Duodenal mucosa (tissue), 2 donors: ENCODE measurements around the gene MTARC2.

Source experiments
- H3K27ac ChIP-seq: one replicate; pipeline ENCODE4 v1.7.0; 2013; ENCODE audit warnings: low read depth, low read length
- H3K27me3 ChIP-seq, 2 donors: one replicate each; pipeline ENCODE4 v1.7.0; 2013; ENCODE audit warnings: low read length in 2 of 2, control low read depth in 1 of 2; ENCODE audit not compliant: insufficient read depth in 2 of 2, control insufficient read depth in 1 of 2
- H3K36me3 ChIP-seq, 2 donors: one replicate each; pipeline ENCODE4 v1.7.0; 2013; ENCODE audit warnings: low read length in 2 of 2, control low read depth in 1 of 2; ENCODE audit not compliant: insufficient read depth in 2 of 2, control insufficient read depth in 1 of 2
- H3K4me1 ChIP-seq, 2 donors: one replicate each; pipeline ENCODE4 v1.7.0; 2013; ENCODE audit warnings: low read length in 2 of 2, control low read depth in 1 of 2; ENCODE audit not compliant: insufficient read depth in 2 of 2, control insufficient read depth in 1 of 2
- H3K4me3 ChIP-seq, 2 donors: one replicate each; pipeline ENCODE4 v1.7.0; 2013; ENCODE audit warnings: low read length in 2 of 2, low read depth in 1 of 2
- H3K9ac ChIP-seq, 2 donors: one replicate each; pipeline ENCODE4 v1.7.0; 2013; ENCODE audit warnings: low read length in 2 of 2, low read depth in 1 of 2
- H3K9me3 ChIP-seq, 2 donors: one replicate each; pipeline ENCODE4 v1.7.0; 2013; ENCODE audit warnings: low read length in 2 of 2, control low read depth in 1 of 2; ENCODE audit not compliant: control insufficient read depth in 1 of 2

MTARC2 gene

DNA sequence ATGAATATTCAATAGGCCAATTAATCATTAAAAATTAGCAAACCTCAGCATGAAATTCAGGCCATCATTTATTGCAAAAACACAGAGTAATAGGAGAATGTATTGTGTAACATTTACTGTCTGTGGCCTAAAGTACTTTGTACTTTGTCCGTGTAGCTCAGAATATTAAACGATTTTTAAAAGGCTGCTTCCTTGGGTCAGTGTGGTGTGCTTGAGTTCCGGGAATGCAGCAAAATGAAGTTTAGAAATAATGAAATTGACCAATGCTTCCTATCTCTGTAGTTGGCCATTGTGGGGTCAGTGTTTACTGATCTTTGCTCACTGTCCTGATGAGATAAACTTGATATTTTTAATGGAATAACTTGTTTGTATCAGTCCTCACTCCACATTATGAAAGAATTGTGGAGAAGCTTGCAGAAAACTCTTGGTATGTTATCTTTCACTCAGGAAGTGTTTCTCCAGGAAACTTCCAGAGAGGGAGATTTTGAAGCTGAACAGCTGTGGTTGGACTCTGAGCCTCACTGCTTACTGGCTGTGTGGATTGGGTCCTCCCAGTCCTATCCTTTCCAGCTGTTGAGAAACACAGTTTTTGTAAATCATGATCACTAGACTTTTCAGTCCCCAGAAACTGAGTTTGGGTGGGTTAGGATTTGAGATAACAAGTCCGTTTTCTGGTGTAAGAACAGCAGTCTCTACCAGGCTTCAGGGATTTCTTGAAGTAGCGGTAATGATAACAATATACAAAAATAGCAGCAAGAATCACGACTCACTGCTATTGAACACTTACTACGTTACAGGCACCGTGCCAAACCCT, 19.4 kb downstream of the MTARC2 start:
- H3K4me3 ChIP-seq = no peak overlapping the region
- H3K36me3 ChIP-seq = peaks cover 20 to 30% of the 10 kb centered on the region in 2 donors
- H3K9me3 ChIP-seq = no peaks in the 10 kb centered on the region
- H3K4me1 ChIP-seq = peaks cover 32 to 49% of the 10 kb centered on the region in 2 donors
- no peaks in the 10 kb centered on the region for H3K27me3 ChIP-seq
- H3K27ac ChIP-seq = peak overlapping the region; percentile 34
- H3K9ac ChIP-seq = no peak overlapping the region

DNA sequence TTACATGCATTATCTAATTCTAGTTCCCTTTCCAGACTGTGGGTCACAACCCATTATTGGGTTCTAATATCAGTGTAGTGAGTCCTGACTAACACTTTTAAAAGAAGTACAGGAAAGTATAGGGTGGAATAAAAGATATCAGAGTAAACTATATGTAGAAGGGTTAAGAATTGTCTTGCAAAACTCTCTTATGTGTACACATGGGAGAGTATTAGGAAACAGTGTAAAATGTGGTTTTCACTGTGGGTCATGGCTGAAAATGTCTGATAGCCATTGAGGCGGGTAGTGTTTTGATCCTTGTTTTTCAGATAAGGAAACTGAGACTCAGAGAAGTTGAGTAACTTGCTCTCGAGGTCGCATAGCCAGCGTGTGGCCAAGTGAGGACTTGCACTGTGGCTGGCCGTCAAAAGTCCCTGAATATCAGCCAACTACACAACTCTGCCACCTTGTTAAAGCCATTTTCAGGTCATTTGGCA, 20.0 kb downstream of the MTARC2 start:
- peaks cover 18 to 27% of the 10 kb centered on the region in 2 donors for H3K36me3 ChIP-seq
- H3K27ac ChIP-seq = peak overlapping the region; percentile 34
- H3K9ac ChIP-seq = no peak overlapping the region
- H3K9me3 ChIP-seq = no peaks in the 10 kb centered on the region
- peaks cover 25 to 43% of the 10 kb centered on the region in 2 donors for H3K4me1 ChIP-seq
- H3K27me3 ChIP-seq = no peaks in the 10 kb centered on the region
- H3K4me3 ChIP-seq = no peak overlapping the region

DNA sequence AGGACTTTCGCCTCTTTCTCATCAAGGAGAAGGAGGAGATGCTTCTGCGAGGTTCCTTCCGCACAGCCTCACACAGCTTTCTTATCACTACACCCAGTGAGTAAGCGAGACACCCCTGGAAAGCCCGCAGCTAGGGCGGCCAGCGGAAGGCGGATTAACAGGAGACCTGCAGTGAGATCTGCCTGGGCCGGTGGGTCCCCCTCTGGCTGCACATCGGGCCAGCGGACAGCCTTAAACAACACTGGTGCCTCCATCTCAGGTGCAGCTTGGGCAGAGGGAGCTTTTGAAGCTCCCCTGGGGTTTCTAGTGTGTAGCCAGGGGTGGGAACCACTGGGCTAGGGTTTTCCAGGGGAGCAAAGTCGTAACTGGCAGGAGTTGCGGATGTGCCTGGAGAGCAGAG, 21.1 kb downstream of the MTARC2 start:
- H3K36me3 ChIP-seq = peaks cover 14 to 31% of the 10 kb centered on the region in 2 donors

DNA sequence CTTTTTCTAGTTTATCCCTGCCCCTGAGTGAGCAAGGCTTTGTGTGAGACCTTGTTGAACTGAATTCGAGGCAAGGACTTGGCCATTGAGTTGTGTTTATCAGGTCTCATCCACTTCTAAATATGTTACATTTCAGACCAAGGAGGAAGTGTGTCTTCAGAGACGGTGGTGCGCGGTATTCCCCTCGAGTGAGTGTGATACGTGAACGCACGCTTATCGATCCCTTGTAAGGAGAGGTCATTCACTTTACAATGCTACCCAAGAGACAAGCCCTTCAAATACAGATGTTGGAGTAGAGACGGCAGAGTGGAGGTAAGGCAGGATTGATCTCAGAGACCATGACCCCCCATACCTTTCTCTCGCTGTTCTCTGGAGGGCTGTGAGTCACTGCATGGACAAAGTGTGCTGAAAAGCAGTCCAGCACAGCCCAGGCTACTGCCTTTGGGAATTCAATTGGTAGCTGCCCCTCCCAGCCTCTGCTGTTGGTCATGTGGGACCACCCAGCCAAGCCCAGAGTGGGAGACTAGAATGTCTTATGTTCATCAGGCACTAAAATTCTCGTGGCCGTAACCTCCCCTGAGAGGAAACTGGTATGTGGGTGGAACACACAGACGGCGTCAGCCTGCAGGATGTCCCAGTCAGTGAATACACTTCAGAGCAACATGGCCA, 22.3 kb downstream of the MTARC2 start:
- Histone ChIP-seq H3K4me1 (peaks cover 19 to 26% of the 10 kb centered on the region in 2 donors), H3K27me3 (no peaks in the 10 kb centered on the region), H3K9ac (no peak overlapping the region), H3K9me3 (no peaks in the 10 kb centered on the region), H3K36me3 (peaks cover 14 to 33% of the 10 kb centered on the region in 2 donors), H3K27ac (no peak overlapping the region), H3K4me3 (no peak overlapping the region)

More for the DNA sequence above, 21.1 kb downstream of the MTARC2 start:
- no peak overlapping the region for H3K4me3 ChIP-seq
- H3K27ac ChIP-seq = no peak overlapping the region
- no peaks in the 10 kb centered on the region for H3K9me3 ChIP-seq
- peaks cover 19 to 34% of the 10 kb centered on the region in 2 donors for H3K4me1 ChIP-seq
- no peaks in the 10 kb centered on the region for H3K27me3 ChIP-seq
- H3K9ac ChIP-seq = no peak overlapping the region

DNA sequence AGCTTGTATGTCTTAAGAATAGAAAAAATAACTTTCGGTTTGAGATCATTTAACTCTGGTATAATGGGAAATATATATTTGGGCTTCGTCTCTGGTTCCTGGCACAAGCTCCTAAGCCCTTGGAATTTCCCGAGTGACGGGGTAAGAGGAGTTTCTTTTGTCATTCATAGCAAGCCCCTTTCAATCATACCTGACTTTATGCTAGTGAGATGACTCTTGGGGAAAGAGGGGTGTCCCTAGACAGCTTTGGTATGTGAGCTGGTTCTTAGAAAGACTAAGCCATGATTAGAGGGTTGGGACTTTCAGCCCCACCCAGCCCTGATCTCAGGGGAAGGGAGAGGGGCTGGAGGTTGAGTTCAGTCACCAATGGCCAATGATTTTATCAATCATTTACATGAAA, 24.7 kb downstream of the MTARC2 start:
- Histone ChIP-seq H3K9me3 (no peaks in the 10 kb centered on the region), H3K4me1 (peaks cover 9 to 11% of the 10 kb centered on the region in 2 donors), H3K36me3 (peaks cover 14 to 38% of the 10 kb centered on the region in 2 donors), H3K27me3 (no peaks in the 10 kb centered on the region), H3K4me3 (no peak overlapping the region), H3K9ac (no peak overlapping the region), H3K27ac (no peak overlapping the region)

DNA sequence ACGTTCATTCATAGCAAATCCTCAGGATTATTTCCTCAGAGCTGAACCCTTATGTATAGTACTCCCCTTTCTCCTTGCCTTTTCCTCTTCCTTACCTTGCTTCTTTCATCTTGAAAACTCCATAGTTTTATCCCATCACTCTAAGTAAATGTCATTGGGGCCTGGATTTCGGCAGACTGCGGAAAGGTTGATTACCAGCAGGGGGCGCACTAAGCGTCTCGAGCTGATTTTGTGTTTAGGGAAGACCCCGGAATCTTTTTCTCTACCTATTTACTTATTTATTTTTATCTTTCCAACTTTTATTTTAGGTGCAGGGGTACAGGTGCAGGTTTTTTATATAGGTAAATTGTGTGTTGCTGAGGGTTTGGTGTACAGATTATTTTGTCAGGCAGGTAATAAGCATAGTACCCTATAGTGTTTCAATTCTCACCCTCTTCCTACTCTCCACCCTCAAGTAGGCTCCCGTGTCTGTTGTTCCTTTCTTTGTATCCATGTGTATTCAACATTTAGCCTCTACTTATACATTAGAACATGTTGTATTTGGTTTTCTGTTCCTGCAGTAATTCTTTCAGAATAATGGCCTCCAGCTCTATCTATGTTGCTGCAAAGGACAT, 27.2 kb downstream of the MTARC2 start:
- Histone ChIP-seq H3K27ac (no peak overlapping the region), H3K36me3 (peaks cover 4 to 37% of the 10 kb centered on the region in 2 donors), H3K9ac (no peak overlapping the region), H3K27me3 (no peaks in the 10 kb centered on the region), H3K4me1 (no peaks in the 10 kb centered on the region), H3K4me3 (no peak overlapping the region), H3K9me3 (no peaks in the 10 kb centered on the region)

DNA sequence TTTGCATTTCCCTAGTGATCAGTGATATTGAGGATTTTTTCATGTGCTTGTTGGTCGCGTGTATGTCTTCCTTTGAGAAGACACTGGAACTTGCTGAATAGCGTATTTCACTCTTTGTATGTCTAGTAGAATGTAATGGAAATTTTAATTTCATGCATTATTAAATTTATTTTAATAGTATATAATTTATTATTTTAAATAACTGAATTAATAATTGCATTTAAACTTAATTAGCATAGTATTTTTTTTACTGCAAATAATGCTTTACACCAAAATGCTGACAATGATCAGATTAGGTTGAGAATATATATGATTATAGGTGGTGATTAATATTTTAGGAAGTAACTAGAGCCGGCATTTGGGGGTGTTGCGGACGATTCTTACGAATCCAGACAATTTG, 28.1 kb downstream of the MTARC2 start:
- Histone ChIP-seq H3K9ac (no peak overlapping the region), H3K36me3 (peaks cover 0 to 35% of the 10 kb centered on the region in 2 donors), H3K4me3 (no peak overlapping the region)

DNA sequence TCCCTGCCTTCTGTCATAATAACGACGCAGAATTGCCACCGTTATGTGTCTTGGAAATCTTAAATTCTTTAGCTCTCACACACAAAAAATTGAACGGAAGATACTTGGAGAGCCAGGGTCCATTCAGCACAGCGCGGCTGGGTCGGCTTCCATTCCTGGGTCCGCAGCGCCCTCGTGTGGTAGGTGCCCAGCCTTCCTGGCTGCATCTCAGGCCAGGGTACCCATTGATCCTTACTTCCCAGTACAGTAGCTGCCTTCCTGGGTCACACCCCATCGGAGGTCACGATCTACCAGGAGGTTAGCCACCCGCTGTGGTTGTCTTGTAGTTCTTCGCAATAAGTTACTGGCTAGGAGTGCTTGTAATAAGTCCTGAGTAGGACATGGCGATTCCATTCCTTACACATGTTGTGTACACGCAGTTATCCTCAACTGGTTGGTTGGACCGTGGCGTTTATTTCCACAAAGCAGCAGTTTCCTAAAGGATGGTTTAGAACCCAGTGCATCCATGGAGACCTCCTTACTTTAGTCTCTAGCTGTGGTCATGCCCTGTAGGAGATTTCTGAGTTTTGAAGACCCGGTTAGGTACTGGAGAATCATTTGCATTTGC, 28.7 kb downstream of the MTARC2 start:
- Histone ChIP-seq H3K9ac (no peak overlapping the region), H3K27me3 (no peaks in the 10 kb centered on the region), H3K9me3 (no peaks in the 10 kb centered on the region), H3K27ac (no peak overlapping the region), H3K4me3 (no peak overlapping the region), H3K36me3 (peaks cover 0 to 36% of the 10 kb centered on the region in 2 donors), H3K4me1 (no peaks in the 10 kb centered on the region)

More for the DNA sequence above, 28.1 kb downstream of the MTARC2 start:
- H3K27ac ChIP-seq = no peak overlapping the region
- H3K4me1 ChIP-seq = no peaks in the 10 kb centered on the region
- no peaks in the 10 kb centered on the region for H3K27me3 ChIP-seq
- H3K9me3 ChIP-seq = no peaks in the 10 kb centered on the region

DNA sequence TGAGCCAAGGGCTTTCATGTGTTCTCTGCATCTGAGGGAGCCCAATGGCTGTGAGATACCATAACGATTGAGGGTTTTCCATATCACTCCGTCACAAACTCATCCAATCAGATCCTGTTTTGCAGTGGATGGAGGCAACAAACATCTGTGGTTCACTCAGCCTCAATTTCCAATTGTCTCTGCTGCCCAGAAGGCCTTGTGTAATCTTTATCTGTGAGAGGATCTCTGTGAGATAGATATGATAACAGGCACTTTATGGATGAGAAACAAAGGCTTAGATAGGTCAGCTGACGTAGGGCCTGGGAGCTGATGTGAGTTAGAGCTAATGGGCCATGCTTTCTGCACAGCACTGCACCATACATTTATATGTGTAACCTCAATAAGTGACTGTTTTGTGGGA, 35.3 kb downstream of the MTARC2 start:
- no peaks in the 10 kb centered on the region for H3K27me3 ChIP-seq
- H3K27ac ChIP-seq = no peak overlapping the region
- H3K4me1 ChIP-seq = peaks cover 0 to 12% of the 10 kb centered on the region in 2 donors
- H3K4me3 ChIP-seq = no peak overlapping the region
- H3K9me3 ChIP-seq = no peaks in the 10 kb centered on the region
- no peak overlapping the region for H3K9ac ChIP-seq
- H3K36me3 ChIP-seq = peaks cover 3 to 35% of the 10 kb centered on the region in 2 donors
